Measurements from ENCODE around the gene GRID1.

DNA sequence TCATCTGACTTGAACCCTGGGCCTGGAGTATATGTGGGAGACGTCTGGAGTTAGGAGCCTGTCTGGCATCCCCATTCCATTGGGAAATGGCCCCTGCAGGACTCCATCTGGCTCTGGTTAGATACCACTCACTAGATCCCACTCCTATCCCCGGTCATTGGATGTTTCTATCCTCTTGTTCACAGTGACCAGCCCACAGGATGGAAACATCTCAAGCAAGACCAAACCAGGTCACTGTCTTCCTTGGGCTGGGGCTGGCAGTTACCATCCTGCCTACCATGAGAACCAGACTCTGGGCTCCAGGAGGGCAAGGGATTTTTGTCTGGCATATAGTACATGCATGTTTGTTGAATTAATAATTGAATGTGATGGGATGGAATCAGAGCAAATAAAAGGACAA, 415.7 kb downstream of the GRID1 start:
- TF ChIP-seq, protein P1, sequence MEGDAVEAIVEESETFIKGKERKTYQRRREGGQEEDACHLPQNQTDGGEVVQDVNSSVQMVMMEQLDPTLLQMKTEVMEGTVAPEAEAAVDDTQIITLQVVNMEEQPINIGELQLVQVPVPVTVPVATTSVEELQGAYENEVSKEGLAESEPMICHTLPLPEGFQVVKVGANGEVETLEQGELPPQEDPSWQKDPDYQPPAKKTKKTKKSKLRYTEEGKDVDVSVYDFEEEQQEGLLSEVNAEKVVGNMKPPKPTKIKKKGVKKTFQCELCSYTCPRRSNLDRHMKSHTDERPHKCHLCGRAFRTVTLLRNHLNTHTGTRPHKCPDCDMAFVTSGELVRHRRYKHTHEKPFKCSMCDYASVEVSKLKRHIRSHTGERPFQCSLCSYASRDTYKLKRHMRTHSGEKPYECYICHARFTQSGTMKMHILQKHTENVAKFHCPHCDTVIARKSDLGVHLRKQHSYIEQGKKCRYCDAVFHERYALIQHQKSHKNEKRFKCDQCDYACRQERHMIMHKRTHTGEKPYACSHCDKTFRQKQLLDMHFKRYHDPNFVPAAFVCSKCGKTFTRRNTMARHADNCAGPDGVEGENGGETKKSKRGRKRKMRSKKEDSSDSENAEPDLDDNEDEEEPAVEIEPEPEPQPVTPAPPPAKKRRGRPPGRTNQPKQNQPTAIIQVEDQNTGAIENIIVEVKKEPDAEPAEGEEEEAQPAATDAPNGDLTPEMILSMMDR (IDR thresholded peaks at IDR 0.05) = no peak
- TF ChIP-seq POLR2A (IDR thresholded peaks at IDR 0.05) = no peak
